ENCODE results near the gene VMP1. TPM values are rescaled to one million over a fixed set of nuclear protein-coding genes. Genes with fewer than 3 reads are reported as not detected.

VMP1 gene
- total and polyA plus RNA-seq, 2 of the 13 experiments (the other 11 are each of a cell fraction or from before 2014, with no cell fraction given) = 186 to 271 TPM

DNA sequence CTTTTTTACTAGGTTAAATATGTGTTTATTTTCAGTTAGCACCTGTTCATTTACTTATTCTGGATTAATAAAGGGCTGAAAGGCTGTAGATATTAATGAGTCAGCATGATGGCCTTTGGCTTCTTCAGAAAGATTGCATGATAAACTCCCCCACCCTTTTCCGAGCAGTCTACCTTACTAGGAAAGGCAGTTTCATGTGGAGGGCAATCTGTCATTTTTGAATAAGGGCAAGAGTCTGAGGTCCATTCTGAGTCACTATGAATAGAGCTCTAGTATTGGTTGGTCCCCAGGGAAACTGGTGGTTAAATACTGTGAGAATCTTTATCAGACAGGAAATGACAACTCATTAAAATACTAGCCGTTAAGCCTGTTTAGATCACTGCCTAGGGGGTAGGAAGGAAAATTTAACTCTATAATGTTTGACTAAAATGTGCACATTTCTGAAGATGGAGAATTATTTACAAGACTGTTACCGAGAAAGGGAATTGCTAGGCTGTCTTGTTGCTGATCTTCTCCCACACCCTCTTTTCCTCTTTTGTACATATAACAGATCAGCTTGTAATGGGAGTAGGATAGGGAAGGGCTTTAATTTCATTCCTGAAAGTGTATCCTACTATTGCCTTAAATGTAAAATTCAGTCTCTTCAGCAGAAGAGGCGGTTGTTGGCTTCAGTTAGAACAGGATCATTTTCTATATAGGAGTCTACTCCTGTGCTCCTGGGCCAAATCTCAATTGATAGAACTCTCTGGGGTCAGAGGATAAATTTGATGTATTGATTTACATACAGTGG lies 122.0 kb downstream of the VMP1 start (continued):
- TF ChIP-seq, protein P1, sequence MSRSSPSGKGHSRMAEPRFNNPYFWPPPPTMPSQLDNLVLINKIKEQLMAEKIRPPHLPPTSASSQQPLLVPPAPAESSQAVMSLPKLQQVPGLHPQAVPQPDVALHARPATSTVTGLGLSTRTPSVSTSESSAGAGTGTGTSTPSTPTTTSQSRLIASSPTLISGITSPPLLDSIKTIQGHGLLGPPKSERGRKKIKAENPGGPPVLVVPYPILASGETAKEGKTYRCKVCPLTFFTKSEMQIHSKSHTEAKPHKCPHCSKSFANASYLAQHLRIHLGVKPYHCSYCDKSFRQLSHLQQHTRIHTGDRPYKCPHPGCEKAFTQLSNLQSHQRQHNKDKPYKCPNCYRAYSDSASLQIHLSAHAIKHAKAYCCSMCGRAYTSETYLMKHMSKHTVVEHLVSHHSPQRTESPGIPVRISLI (CRISPR knock-in tag; IDR thresholded peaks at IDR 0.05; ENCODE audit: borderline replicate concordance) = no peak
- TF ChIP-seq NR2F2 (IDR thresholded peaks at IDR 0.05; ENCODE audit: borderline replicate concordance, low read depth) = no peak
- no peak for TF ChIP-seq ZNF7 (CRISPR knock-in tag; IDR thresholded peaks at IDR 0.05)
- no peak; the same call in 1 of the 2 replicates for TF ChIP-seq SMARCC2 (IDR thresholded peaks at IDR 0.05)
- no peak for TF ChIP-seq ZNF354B (CRISPR knock-in tag; IDR thresholded peaks at IDR 0.05)
- TF ChIP-seq, protein P2, sequence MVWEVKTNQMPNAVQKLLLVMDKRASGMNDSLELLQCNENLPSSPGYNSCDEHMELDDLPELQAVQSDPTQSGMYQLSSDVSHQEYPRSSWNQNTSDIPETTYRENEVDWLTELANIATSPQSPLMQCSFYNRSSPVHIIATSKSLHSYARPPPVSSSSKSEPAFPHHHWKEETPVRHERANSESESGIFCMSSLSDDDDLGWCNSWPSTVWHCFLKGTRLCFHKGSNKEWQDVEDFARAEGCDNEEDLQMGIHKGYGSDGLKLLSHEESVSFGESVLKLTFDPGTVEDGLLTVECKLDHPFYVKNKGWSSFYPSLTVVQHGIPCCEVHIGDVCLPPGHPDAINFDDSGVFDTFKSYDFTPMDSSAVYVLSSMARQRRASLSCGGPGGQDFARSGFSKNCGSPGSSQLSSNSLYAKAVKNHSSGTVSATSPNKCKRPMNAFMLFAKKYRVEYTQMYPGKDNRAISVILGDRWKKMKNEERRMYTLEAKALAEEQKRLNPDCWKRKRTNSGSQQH (CRISPR knock-in tag; IDR thresholded peaks at IDR 0.05; ENCODE audit: low read depth) = no peak
- no peak for TF ChIP-seq HMGA1 (CRISPR knock-in tag; conservative IDR thresholded peaks at IDR 0.05)
- TF ChIP-seq U2AF1 (optimal IDR thresholded peaks at IDR 0.05; ENCODE audit: low read depth, low read length) = no peak
- peak; percentile 38; the same call in 1 of the 2 replicates for TF ChIP-seq SPEN (CRISPR knock-in tag; IDR thresholded peaks at IDR 0.05; ENCODE audit: low read depth)
- no peak for TF ChIP-seq ZNF232 (CRISPR knock-in tag; IDR thresholded peaks at IDR 0.05; ENCODE audit: borderline replicate concordance)
- TF ChIP-seq TP53 (CRISPR knock-in tag; conservative IDR thresholded peaks at IDR 0.05) = 0 out of 2 replicates have a peak, but pooled peaks have one; percentile 30
- TF ChIP-seq POGZ (CRISPR knock-in tag; IDR thresholded peaks at IDR 0.05) = peak; percentile 62; the same call in 1 of the 2 replicates
- peak; percentile 26; the same call in 1 of the 2 replicates for TF ChIP-seq CEBPG (CRISPR knock-in tag; IDR thresholded peaks at IDR 0.05)
- TF ChIP-seq NR2F1 (CRISPR knock-in tag; IDR thresholded peaks at IDR 0.05) = peak in 1 of 2 experiments; percentile 46; a peak in 2 of 4 replicates
- no peak for TF ChIP-seq MATR3 (CRISPR knock-in tag; IDR thresholded peaks at IDR 0.05)
- TF ChIP-seq ZNF672 (CRISPR knock-in tag; IDR thresholded peaks at IDR 0.05) = no peak
- TF ChIP-seq, protein P3, sequence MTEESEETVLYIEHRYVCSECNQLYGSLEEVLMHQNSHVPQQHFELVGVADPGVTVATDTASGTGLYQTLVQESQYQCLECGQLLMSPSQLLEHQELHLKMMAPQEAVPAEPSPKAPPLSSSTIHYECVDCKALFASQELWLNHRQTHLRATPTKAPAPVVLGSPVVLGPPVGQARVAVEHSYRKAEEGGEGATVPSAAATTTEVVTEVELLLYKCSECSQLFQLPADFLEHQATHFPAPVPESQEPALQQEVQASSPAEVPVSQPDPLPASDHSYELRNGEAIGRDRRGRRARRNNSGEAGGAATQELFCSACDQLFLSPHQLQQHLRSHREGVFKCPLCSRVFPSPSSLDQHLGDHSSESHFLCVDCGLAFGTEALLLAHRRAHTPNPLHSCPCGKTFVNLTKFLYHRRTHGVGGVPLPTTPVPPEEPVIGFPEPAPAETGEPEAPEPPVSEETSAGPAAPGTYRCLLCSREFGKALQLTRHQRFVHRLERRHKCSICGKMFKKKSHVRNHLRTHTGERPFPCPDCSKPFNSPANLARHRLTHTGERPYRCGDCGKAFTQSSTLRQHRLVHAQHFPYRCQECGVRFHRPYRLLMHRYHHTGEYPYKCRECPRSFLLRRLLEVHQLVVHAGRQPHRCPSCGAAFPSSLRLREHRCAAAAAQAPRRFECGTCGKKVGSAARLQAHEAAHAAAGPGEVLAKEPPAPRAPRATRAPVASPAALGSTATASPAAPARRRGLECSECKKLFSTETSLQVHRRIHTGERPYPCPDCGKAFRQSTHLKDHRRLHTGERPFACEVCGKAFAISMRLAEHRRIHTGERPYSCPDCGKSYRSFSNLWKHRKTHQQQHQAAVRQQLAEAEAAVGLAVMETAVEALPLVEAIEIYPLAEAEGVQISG (CRISPR knock-in tag; IDR thresholded peaks at IDR 0.05) = no peak
- peak; percentile 74 for TF ChIP-seq ATF1 (CRISPR knock-in tag; IDR thresholded peaks at IDR 0.05)
- TF ChIP-seq ZNF557 (CRISPR knock-in tag; IDR thresholded peaks at IDR 0.05) = no peak
